HG03565 (cell line): ENCODE data around the gene KIAA1671.

ENCODE experiments used
- ATAC-seq: cut with Tn5 transposase; IDR thresholded peaks from one replicate; pipeline ENCODE4 v1.9.1; 2021; ENCODE audit warnings: mild to moderate bottlenecking, moderate library complexity; ENCODE audit not compliant: unreplicated experiment

KIAA1671 gene

DNA sequence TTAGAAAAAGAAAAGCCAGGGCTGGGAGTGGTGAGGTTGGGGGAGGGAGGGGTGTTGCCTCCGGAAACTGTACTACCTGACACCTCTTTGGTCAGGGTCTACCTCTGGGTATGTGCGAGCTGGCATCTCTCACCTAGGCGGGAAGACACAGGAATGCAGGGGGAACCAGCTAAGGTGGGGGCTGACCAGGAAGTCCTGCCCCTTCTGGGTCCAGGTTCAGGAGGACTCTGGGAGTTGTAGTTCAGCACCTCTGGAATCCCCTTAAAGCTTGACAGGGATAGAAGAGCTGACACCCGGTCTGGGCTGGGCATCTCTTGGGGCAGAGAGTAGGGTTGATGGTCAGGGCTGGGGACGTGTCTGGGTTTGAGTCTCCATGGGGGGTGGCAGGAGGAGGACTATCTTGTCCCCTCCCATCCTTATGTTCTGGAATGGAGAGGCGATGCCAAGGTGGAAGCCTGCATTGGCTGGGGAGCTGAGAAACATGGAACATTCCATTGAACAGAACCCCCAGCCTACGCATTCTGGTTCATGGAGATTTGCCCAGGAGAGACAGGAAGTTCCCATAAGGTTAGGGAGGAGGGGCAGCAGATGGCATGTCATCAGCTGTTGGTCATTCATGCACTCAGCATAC lies 2.1 kb upstream of the KIAA1671 start:
- no peak for ATAC-seq

DNA sequence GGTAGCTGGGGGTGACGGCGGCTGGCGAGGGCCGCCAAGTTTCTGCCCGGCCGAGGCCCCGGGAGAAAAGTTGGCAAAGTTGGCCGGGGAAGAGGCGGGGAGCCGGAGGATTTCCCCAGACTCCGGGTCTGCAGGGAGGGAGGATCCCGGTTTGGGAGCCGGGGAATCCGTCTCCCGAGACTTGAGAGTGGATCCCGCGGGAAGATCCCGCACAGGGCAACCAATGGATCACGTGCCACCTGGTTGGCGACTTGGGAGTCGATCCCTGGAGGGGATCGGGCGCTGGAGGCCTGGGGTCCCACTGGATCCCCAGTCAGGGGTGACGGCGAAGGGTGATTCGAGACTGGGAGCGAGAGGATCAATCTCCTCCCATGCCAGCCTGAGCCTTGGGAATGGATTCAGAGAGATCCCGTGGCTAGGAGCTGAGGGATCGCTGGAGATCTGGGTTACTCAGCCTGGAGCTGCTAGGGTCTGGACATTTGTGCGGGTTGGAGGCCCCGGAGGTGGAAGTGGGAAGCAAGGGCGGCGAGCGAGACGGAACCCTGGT lies 394 bp downstream of the KIAA1671 start:
- ATAC-seq: no peak

DNA sequence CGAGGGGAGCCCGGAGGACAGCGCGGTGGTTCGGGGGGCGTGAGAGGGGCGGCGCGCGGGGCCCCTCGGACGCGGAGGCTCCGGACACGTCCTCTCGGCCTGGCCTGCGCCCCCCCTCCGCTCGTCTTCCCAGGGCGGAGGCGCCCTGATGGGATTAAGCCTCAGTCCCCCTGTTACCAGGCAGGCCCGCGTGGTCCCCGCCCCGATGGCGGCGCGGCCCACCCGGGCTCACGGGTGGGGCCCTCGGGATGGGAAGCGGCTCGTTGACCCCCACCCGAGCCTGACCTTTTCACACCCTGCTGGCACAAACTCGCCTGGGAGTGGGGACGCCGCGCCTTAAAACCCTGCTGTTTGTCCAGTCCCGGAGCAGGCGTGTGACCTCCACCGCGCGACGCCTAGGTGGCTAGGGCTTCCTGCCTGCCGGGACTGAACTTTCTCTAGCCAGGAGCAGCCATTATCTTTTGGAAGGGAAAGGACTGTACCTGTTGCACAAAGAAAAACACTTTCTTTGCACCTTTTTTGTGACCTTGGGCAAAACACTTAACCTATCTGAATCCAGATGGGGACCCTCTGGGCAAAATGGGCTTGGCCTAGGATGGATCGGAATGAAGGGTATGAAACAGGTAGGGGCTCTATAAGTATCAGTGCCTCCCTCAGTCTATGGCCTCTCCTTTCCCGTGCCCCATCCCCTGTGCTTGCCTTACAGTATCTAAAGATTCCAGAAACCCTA lies 1.0 kb downstream of the KIAA1671 start:
- ATAC-seq: no peak

DNA sequence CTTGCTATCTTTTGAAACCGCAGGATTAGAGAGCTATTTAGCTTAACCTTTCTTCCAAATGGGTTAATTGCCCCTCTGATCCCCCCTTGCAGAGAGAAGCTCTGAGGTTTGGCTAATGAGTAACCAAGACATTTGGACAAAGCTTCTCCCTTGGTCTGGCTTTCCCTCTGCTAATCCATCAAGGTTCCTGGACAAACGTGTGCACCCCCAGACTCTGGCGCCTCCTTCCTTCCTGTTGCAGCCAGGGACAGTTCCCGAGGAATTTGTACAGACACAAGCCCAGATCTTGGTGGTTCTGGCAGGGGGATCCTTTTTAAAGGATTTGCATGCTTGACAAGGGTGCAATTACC lies 1.6 kb downstream of the KIAA1671 start:
- no peak for ATAC-seq

DNA sequence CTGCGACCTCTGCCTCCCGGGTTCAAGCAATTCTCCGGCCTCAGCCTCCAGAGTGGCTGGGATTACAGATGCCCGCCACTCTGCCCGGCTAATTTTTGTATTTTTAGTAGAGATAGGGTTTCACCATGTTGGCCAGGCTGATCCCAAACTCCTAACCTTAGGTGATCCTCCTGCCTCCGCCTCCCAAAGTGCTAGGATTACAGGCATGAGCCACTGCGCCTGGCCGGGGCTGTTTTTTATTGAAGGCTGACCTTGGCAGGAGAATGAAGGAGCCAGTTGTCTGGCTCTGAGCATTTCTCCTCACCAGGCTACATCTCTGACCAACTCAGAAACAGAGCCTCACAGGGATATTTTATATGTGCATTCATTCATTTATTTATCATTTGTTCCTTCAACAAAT lies 2.3 kb downstream of the KIAA1671 start:
- ATAC-seq: no peak

DNA sequence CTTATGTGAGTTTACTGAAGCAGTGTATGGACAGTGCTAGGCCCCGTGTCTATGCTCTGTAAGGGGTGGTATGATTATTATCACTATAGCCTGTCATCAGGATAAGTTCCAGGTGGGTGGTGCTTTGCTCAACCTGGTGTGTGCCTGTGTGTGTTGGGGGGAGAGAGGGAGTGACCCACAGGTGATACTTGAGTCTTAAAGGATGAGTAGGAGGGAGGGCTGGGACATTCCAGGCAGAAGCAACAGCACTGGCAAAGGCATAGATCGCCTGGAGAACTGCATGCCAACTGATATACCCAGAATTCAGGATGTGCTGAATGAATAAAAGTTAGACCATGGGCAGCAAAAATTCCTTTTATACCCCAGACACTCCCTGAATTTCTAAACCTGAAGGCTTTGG lies 4.5 kb downstream of the KIAA1671 start:
- ATAC-seq: no peak

DNA sequence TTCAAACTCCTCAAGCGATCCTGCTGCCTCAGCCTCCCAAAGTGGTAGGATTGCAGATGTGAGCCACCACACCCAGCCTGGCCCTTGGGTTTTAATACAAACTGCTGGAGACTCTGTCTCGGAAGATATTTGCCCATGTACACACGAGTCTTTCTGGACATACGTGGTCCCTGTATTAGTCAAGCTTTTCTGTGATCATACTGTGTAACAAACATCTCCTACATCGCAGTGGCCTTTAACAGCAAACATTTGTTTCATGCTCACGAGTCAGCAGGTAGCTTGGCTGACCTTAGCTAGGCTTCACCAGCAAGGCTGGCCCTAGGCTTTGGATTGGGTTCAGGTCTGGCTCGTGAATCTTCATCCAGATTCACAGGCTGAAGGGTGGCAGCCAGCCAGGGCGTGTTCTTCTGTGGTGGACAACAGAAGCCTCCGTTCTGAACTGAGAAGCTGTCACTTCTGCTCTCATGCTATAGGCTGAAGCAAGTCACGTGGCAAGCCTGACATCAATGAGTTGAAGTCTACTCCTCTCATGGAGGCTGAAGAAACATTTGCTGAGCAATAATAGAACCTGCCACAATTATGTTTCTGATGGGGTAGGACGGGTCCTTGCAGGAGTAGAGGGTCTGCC lies 8.8 kb downstream of the KIAA1671 start:
- ATAC-seq: no peak

DNA sequence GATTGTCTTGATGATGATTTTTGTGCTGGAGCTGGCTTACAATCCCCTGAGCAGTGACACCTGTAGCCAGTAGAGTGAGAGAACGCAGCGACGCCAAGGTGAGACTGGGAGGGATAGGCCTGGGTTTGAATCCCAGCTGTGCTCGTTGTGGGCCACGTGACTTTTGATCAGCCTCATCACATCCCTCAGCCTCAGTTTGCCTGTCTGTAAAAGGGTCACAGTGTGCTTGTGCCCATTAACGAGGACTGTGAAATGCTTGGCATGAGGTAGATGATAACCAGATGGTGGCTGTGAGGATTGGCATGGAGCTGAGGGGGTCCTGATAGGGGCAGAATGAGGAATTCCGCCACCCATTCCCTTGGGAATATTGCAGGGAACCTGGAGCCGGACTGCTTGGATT lies 9.6 kb downstream of the KIAA1671 start:
- no peak for ATAC-seq

DNA sequence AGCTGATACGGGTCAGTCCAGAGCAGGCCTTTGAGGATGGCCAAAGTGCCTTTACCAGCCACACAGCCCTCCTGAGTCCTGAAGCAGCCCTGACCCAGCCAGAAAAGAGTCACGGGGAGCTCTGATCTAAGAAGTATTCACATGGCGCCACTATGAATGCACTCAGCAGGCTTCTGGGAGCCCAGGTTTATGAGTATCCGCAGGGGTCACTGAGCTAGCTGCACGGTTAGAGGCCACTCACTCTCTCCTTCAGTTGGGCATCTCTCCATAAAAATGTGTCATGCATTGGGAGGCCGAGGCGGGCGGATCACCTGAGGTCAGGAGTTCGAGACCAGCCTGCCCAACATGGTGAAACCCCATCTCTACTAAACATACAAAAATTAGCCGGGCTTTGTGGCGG lies 10.3 kb downstream of the KIAA1671 start:
- no peak for ATAC-seq

DNA sequence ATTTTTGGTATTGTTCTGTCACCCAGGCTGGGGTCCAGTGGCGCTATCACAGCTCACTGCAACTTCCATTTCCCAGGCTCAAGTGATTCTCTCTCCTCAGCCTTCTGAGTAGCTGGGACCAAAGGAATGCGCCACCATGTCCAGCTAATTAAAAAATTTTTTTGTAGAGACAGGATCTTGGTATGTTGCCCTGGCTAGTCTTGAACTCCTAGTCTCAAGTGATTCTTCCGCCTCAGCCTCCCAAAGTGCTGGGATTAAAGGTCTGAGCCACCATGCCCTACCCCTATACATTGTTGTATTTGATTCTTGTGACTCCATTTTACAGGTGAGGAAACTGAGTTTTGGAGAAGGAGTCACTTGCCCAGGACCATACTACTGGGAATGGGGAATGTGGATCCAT lies 11.9 kb downstream of the KIAA1671 start:
- ATAC-seq: no peak

DNA sequence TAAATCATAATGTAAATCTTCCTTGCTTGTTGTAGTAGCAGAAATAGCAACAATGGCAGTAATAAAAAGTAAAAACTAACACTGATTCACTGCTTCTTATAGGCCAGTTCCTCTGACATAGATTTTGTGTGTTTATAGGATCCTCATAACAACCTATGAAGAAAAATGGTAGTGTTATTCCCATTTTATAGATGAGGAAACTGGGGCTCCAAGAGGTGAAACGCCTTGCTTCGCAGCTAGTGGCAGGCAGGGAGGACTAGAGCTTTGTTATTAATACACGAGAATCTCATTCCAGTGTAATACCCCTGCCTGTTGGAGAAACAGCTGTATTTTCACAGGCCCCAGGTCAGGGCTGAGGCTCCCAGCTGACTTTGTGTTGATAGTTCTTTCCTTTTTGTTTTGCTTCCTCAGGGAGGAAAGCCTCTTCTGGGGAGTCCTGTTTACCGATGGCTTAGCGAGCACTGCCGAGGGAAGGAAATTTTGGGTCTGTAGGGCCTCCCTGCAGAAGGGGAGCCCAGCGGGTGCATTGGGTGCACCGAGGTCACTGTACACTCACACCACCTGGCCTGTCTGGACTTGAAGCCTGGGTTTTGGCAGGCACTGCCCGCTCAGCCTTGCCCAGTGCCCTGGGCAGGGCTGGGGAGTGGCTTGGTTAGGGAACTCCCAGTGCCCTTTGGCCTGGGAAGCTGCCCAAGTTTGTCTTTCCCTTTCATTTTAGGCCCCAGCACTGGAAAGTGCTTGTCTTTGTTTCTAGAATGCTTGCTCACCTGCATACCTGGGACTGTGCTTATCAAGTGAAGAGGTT lies 13.5 kb downstream of the KIAA1671 start:
- no peak for ATAC-seq

DNA sequence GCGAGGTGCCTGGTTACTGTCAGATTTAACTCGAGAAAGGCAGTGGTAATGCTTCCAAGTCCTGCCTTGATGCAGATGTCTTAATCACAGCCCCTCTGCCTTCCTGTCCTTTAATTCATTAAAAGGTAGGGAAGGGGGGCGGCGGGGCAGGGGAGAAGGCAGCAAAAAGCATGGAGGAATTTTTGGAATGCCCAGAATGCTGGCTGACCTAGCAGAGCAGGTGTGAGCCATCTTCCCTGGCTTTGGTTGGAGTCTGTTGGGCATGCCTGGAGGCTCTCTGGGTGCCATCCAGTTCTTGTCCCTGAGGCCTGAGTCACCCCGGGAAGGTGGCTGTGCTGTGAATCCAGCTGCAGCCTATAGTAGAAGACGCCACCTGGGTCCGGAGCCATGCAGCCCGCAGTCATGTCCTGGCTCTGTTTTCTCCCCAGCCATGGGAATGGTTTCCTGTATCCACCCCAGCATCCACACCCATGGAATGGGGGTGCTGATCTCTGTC lies 15.6 kb downstream of the KIAA1671 start:
- no peak for ATAC-seq

DNA sequence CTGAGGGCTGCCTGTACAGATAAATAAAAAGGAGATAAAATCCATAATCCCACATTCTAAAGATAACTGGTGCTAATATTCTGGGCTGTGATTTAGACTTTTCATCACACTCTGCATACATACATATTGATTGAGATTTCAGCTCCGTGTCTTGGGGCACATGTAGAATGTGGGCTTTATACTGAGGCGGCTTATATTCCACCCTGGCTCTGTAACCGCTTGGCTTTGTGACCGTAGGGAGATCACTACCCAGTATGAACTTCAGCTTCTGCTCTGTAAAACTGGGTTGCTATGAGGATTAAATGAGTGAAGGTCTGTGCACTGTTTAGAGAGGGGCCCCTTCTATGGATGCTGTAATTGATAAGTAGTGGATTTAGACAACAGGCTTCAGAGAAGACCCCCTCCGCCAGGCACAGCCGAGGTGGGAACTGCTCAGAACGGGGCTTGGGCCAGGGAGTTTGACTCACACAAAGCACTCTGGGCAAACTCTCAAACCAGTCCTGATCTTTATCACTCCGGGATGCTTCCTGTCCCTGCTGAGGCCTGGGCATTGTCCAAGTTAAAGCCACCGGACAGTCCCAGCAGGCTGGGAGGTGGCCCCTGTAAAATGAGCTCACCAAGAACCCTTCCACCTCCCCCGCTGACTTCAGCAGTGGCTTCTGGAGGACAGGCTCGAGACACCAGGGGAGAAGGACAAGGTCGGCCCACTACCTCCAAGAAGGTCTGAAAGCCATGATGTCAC lies 17.2 kb downstream of the KIAA1671 start:
- ATAC-seq: no peak

DNA sequence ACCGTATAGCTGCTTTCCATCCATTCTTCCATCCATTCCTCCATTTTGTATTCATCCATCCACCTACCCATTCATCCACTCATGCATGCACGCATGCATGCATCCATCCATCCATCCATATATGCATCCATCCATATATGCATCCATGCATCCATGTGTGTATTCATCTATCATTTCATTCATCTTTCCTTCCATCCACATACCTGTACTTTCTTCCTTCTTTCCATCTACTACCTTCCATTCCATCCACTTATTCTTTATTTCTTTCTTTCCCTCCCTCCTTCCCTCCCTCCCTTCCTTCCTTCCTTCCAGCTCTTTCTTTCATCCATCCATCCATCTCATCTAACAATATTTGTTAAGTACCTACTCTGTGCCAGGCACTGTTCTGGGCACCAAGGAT lies 19.9 kb downstream of the KIAA1671 start:
- ATAC-seq: no peak

DNA sequence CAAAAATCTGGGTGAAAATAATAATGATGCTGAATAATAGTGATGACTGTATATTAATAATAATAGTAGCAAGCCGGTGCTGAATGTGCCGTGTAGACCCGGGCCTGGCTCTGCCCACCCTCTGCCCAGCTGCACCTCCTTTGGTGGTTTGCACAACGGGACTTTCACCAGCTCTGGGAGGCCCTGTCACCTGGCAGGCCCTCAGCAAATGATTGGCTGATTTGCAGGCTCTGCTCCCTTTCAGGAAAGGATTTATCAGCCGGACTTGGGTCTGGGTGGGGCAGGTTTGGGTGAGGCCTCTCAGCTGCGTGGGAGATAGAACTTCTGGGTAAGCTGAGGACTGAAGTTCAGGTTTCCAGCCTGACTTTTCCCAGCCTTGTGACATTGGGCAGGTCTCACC lies 21.4 kb downstream of the KIAA1671 start:
- no peak for ATAC-seq

DNA sequence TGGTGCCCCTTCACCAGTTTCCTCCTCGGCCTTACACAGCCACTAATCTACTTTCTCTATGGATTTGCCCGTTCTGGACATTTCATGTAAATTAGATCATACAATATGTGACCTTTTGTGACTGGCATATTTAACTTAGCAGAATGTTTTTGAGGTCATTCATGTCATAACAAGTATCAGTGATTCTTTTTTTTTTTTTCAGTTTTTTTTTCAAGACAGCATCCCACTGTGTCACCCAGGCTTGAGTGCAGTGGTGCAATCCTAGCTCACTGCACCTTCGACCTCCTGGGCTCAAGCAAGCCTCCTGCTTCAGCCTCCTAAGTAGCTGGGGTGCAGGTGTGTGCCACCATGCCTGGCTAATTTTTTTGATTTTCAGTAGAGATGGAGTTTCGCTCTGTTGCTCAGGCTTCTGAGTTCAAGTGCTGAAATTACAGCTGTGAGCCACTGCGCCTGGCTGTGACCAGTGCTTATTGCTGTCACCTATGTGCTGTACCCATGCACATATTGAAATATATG lies 22.7 kb downstream of the KIAA1671 start:
- no peak for ATAC-seq

DNA sequence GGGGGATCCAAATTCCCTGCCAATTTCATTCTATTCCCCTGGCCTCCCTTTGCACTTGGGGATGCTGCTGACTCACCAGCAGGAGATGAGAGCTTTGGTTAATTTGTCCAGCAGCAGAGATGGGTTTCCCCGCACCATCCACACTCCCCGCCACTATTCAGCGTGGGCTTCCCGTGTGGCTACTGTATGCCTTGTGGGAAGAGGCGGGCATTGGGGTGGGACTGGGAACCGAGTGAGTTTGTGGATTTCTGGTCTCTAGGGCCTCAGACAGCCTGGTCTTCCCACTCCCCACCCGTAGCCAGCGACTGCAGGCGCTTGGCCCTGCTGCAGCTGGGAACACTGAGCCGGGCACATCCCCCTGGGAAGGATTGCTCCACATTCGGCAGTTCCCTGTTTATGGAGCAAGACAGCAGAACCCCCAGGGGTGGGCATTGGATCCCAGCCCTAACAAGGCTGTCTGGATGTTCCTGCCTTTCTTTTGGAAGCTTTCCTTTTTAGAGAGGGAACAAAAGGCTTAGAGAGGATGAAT lies 23.4 kb downstream of the KIAA1671 start:
- ATAC-seq: no peak

DNA sequence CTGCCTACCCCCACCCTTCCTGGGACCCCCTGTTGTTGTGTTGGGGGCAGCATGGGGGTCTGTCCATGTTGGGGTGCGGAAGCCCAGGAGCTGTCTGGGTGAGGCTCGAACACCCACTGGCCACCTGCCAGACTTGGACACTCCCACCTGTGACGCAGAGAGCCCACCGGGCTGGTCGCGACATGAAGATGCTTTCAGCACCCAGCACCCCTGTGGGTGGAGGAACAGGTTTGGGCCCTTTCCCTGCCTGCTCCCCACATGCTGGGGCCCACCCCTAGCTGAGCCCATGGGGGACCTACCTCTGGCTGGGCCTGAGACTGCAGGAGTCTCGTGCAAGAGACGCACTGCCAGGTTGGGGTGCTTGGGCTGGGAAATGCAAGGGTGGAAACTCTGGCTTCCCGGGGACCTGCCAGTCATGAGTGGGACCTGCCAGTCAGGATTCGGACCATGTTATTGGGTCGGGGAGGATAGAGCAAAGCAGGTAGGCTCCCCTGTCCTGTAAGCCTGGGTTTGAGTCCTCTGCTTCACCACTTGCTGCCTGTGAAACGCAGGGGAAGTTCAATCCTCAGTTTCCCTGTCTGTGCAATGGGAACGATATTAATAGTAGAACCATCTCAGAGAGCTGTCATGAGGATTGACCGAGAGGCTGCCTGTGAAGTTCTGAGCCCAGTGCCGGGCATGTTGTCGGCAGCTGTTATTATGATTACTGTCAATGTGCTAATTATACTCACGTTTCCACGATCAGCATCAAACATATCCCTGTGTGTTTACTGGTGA lies 24.1 kb downstream of the KIAA1671 start:
- ATAC-seq: no peak
